ENCODE measurements around the gene ARRB1. TPM values are rescaled to one million over a fixed set of nuclear protein-coding genes. Genes with fewer than 3 reads are reported as not detected.
"Not testable (repeated sequence)": the region's sequence is repeated elsewhere in the genome, so short reads cannot be mapped to it uniquely, and the experiment has no call there.

The ARRB1 gene
- total RNA-seq, 1 donor from 2014 or later: 8.8 TPM

DNA sequence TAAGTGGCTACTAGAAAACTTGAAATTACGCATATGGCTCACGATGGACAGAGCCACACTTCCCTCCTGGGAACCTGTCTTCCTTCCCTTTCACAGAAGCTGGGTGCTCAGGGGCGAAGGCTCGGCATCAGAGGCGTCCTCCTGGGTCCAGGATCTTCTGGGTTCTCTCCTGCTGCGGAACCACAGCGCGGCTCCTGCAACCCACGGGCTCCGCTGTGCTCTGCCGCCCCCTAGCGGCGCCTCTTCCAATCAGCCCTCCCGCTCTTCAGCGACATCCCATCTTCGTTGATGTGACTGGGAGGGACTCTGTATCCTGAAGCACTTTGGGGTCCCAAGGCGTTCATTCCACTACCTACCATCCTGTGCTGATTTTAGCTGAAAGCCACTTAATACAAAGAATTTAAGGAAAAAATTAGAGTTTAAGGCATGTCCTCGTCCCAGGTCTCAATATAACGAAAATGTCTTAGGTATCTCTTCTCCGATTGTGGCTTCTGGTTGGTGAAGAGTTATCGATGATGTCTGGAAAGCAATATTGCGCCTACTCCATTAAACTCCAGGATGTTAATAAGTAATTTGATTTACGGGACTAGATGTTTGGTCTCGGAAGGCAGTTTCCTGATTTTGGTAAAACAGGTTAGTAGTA lies 33.1 kb upstream of the ARRB1 start:
- no peaks in the 10 kb centered on the region for H3K27me3 ChIP-seq (ENCODE audit: control insufficient read depth, insufficient read depth, low read length)
- TF ChIP-seq, protein P1, sequence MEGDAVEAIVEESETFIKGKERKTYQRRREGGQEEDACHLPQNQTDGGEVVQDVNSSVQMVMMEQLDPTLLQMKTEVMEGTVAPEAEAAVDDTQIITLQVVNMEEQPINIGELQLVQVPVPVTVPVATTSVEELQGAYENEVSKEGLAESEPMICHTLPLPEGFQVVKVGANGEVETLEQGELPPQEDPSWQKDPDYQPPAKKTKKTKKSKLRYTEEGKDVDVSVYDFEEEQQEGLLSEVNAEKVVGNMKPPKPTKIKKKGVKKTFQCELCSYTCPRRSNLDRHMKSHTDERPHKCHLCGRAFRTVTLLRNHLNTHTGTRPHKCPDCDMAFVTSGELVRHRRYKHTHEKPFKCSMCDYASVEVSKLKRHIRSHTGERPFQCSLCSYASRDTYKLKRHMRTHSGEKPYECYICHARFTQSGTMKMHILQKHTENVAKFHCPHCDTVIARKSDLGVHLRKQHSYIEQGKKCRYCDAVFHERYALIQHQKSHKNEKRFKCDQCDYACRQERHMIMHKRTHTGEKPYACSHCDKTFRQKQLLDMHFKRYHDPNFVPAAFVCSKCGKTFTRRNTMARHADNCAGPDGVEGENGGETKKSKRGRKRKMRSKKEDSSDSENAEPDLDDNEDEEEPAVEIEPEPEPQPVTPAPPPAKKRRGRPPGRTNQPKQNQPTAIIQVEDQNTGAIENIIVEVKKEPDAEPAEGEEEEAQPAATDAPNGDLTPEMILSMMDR (IDR thresholded peaks at IDR 0.05; ENCODE audit: insufficient read depth, low read length, poor library complexity, severe bottlenecking): peak; percentile 99
- no peak for DNase-seq (ENCODE audit: low read depth)
- no peak overlapping the region for H3K4me3 ChIP-seq (ENCODE audit: low read depth, low read length)
- no peaks in the 10 kb centered on the region for H3K36me3 ChIP-seq (ENCODE audit: control insufficient read depth, insufficient read depth, low read length)

DNA sequence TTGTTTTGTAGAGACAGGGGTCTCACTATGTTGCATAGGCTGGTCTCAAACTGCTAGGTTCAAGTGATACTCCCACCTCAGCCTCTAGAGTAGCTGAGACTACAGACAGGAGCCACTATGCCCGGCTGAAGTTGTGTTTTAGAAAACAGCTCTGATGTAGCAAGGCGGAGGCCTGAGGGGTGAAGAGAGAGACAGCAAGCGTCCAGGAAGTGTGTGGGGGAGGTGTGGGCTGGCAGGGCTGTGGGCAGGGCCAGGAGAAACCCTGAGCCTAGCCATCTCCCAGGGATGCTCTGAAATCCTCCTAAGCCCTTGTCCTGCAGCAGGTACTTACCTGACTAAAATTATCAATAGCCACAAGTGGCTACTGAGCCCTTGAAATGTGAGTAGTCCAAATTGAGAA lies 31.8 kb upstream of the ARRB1 start:
- no peak for DNase-seq (ENCODE audit: low read depth)
- no peak overlapping the region for H3K4me3 ChIP-seq (ENCODE audit: low read depth, low read length)
- TF ChIP-seq, protein P1 (IDR thresholded peaks at IDR 0.05; ENCODE audit: insufficient read depth, low read length, poor library complexity, severe bottlenecking): no peak
- no peaks in the 10 kb centered on the region for H3K36me3 ChIP-seq (ENCODE audit: control insufficient read depth, insufficient read depth, low read length)
- H3K27me3 ChIP-seq (ENCODE audit: control insufficient read depth, insufficient read depth, low read length): no peaks in the 10 kb centered on the region

DNA sequence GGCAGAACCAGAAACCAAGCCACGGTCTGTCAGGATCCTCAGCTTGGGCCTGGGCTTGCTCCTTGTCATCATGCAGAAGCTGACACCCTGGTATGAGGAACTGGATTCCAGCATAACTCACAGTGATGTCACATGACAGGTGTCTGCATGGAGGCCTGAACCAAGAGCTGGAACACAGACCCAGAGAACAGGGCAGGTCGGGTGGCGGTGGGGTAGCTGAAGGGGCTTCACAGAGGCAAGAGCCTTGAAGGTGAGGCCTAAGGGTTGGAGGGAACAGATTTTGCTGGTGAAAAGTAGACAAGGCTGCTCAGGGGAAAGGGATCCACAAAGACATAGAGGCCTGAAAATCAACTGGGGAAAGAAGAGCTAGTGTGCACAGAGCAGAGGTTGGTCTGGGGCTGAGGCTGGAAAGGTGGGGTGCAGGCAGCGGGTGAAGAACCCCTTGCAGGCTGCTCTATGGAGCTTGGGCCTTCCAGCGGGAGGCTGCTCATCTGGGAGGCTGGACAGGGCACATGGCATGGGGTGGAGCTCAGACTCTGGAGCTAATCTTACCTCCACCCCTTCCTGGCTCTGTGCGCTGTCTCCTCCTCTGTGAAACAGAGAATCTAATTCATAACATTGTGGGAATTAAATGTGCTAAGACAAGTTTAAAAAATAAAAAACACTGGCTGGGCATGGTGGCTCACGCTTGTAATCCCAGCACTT lies 29.4 kb upstream of the ARRB1 start:
- TF ChIP-seq, protein P1 (IDR thresholded peaks at IDR 0.05; ENCODE audit: insufficient read depth, low read length, poor library complexity, severe bottlenecking): no peak
- Histone ChIP-seq H3K27me3 (ENCODE audit: control insufficient read depth, insufficient read depth, low read length) (no peaks in the 10 kb centered on the region), H3K36me3 (ENCODE audit: control insufficient read depth, insufficient read depth, low read length) (no peaks in the 10 kb centered on the region), H3K4me3 (ENCODE audit: low read depth, low read length) (no peak overlapping the region)
- DNase-seq (ENCODE audit: low read depth): no peak

DNA sequence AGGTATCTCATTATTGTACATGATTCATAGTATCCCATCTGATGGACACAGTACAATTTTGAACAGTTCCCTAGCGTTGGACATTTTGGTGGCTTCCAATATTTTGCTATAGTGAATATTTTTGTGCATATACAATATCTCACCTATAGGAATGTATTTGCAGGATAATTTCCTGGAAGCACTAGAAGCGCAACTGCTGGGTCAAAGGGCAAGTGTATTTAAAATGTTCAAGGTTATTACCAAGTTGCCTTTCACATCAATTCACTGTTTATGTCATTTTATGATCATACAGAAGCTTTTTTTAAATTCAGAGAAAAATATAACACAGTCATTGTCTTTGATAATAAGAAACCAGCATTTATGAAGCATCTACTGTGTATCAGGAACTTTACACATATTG lies 28.8 kb upstream of the ARRB1 start:
- TF ChIP-seq, protein P1 (IDR thresholded peaks at IDR 0.05; ENCODE audit: insufficient read depth, low read length, poor library complexity, severe bottlenecking): no peak
- H3K27me3 ChIP-seq (ENCODE audit: control insufficient read depth, insufficient read depth, low read length): no peaks in the 10 kb centered on the region
- no peak for DNase-seq (ENCODE audit: low read depth)
- no peaks in the 10 kb centered on the region for H3K36me3 ChIP-seq (ENCODE audit: control insufficient read depth, insufficient read depth, low read length)
- no peak overlapping the region for H3K4me3 ChIP-seq (ENCODE audit: low read depth, low read length)

DNA sequence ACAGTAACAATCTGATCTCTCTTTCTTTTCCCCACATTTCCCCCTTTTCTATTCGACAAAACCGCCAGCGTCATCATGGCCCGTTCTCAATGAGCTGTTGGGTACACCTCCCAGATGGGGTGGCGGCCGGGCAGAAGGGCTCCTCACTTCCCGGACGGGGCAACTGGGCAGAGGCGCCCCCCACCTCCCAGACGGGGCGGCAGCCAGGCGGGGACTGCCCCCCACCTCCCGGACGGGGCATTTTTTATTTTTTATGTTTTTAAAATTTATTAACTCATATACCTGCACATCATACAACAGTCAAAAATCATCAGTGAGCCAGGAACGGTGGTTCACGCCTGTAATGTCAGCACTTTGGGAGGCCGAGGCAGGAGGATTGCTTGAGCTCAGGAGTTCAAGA lies 27.3 kb upstream of the ARRB1 start:
- H3K27me3 ChIP-seq (ENCODE audit: control insufficient read depth, insufficient read depth, low read length); DNase-seq (ENCODE audit: low read depth); H3K36me3 ChIP-seq (ENCODE audit: control insufficient read depth, insufficient read depth, low read length); H3K4me3 ChIP-seq (ENCODE audit: low read depth, low read length): not testable (repeated sequence)

DNA sequence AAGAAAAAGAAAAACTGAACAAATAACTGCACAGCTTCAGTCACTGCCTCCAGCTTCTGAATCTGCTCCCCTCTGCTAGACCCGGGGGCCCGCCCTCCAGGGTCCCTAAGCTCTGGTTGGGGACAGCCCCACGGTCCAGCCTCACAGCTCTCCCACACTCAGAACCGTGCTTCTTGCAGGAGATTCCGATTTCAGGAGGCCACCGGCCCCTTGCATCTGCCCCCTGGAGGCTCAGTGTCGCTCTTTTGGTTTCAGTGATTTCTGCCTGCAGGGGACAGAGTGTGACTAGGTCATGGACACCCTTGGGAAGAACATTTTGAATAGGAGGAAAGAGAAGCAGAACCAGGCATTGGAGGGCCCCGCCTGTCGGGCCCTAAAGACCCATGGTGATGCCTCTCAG lies 24.7 kb upstream of the ARRB1 start:
- TF ChIP-seq, protein P1 (IDR thresholded peaks at IDR 0.05; ENCODE audit: insufficient read depth, low read length, poor library complexity, severe bottlenecking): no peak
- DNase-seq (ENCODE audit: low read depth): no peak
- H3K4me3 ChIP-seq (ENCODE audit: low read depth, low read length): no peak overlapping the region
- no peaks in the 10 kb centered on the region for H3K36me3 ChIP-seq (ENCODE audit: control insufficient read depth, insufficient read depth, low read length)
- no peaks in the 10 kb centered on the region for H3K27me3 ChIP-seq (ENCODE audit: control insufficient read depth, insufficient read depth, low read length)
